Activated T-cell treated with anti-CD3 and anti-CD28 coated beads for 4 hours (primary cell): ENCODE results near the gene MRPL23.

Source experiments
- DNase-seq: peaks from one replicate; pipeline ENCODE4 v3.0.0-alpha.2; 2020

Gene MRPL23

GRCh38 chr11:1921574-1922141 lies 25.5 kb upstream of the MRPL23 start:
- DNase-seq: no peak

GRCh38 chr11:1922481-1923081 lies 24.6 kb upstream of the MRPL23 start:
- no peak for DNase-seq

- no peak for DNase-seq
Observed at GRCh38 chr11:1923201-1923956, 23.8 kb upstream of the MRPL23 start.

- DNase-seq: no peak
Observed at GRCh38 chr11:1924181-1924580, 23.0 kb upstream of the MRPL23 start.

GRCh38 chr11:1924646-1925372 lies 22.3 kb upstream of the MRPL23 start:
- no peak for DNase-seq

- DNase-seq: no peak
Observed at GRCh38 chr11:1925373-1926155, 21.6 kb upstream of the MRPL23 start.

- DNase-seq: no peak
Observed at GRCh38 chr11:1926156-1927025, 20.7 kb upstream of the MRPL23 start.

GRCh38 chr11:1927026-1927847 lies 19.9 kb upstream of the MRPL23 start:
- no peak for DNase-seq

- DNase-seq: no peak
Observed at GRCh38 chr11:1927848-1928469, 19.2 kb upstream of the MRPL23 start.

GRCh38 chr11:1928470-1928890 lies 18.7 kb upstream of the MRPL23 start:
- no peak for DNase-seq

- no peak for DNase-seq
Observed at GRCh38 chr11:1928891-1929541, 18.1 kb upstream of the MRPL23 start.

- no peak for DNase-seq
Observed at GRCh38 chr11:1929621-1930461, 17.3 kb upstream of the MRPL23 start.

GRCh38 chr11:1930462-1930830 lies 16.7 kb upstream of the MRPL23 start:
- no peak for DNase-seq

- DNase-seq: no peak
Observed at GRCh38 chr11:1931341-1932104, 15.6 kb upstream of the MRPL23 start.

- DNase-seq: no peak
Observed at GRCh38 chr11:1932105-1932480, 15.0 kb upstream of the MRPL23 start.

- DNase-seq: no peak
Observed at GRCh38 chr11:1932681-1933080, 14.5 kb upstream of the MRPL23 start.

- no peak for DNase-seq
Observed at GRCh38 chr11:1933416-1934334, 13.5 kb upstream of the MRPL23 start.
